Naive B cell (primary cell): ENCODE data around the gene SLC24A3. TPM values are rescaled to one million over a fixed set of nuclear protein-coding genes. Genes with fewer than 3 reads are reported as not detected.

Source experiments
- ATAC-seq, 2 donors: fragments of 150-1000 bp; cut with Tn5 transposase; 2 replicates each; pipeline ENCODE4 v1.10.0; 2021; ENCODE audit warnings: low read depth in 2 of 2, mild to moderate bottlenecking in 2 of 2, moderate library complexity in 2 of 2
- DNase-seq: peaks from one replicate; pipeline ENCODE4 v3.0.0; 2022
- H3K27ac Mint-ChIP-seq, 6 donors: one replicate each; pipeline ENCODE4 v1.8.0; 2020 to 2022; ENCODE audit warnings: mild to moderate bottlenecking in 6 of 6, mixed read lengths in 6 of 6, moderate library complexity in 5 of 6, inconsistent platforms in 2 of 6
- H3K27me3 Mint-ChIP-seq, 3 donors: one replicate each; pipeline ENCODE4 v1.8.0; 2021 to 2022; ENCODE audit warnings: mixed read lengths in 3 of 3, mild to moderate bottlenecking in 1 of 3
- H3K36me3 Mint-ChIP-seq, 2 donors: one replicate each; pipeline ENCODE4 v1.8.0; 2020 to 2022; ENCODE audit warnings: mixed read lengths in 2 of 2, inconsistent platforms in 1 of 2, mild to moderate bottlenecking in 1 of 2
- H3K4me1 Mint-ChIP-seq, 3 donors: one replicate each; pipeline ENCODE4 v1.8.0; 2020 to 2022; ENCODE audit warnings: mixed read lengths in 3 of 3, inconsistent platforms in 1 of 3, mild to moderate bottlenecking in 1 of 3, moderate library complexity in 1 of 3
- H3K4me3 Mint-ChIP-seq, 8 donors: one replicate each; pipeline ENCODE4 v1.8.0; 2020 to 2022; ENCODE audit warnings: mild to moderate bottlenecking in 8 of 8, mixed read lengths in 8 of 8, moderate library complexity in 8 of 8, inconsistent platforms in 2 of 8
- H3K9me3 Mint-ChIP-seq, 7 donors: one replicate each; pipeline ENCODE4 v1.8.0; 2020 to 2022; ENCODE audit warnings: mixed read lengths in 7 of 7, mild to moderate bottlenecking in 5 of 7, inconsistent platforms in 2 of 7, moderate library complexity in 1 of 7
- polyA plus RNA-seq, 6 donors: library from polyadenylated mRNA; unstranded; fragments of 300-500 nt; fragmentation: Illumina TruSeq; gene quantifications; one replicate each; pipeline ENCODE4 v1.2.3, GENCODE V29; 2021; ENCODE audit warnings: low read depth in 6 of 6

Gene SLC24A3
- polyA plus RNA-seq, 6 donors from 2014 or later, result 0.09 to 0.13 TPM; not detected in 4

DNA sequence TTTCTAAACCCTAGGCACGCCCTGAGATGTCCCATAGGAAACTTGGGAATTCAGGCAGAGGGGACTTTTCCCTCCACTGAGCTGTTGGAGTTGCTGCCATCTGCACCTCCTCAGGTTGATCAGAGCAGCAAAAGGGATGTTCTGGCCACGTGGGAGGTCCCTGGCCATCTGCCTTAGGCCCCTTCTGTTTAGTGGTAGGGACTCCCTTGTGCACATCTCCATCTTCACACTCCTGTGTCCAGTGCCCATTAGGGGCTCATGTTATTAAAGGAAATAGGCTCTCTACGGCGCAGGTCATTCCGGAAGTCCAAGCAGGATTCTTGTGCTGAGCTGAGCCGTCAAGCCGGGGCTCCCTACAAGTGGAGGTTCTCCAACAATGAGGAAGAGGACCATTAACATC is 307.8 kb downstream of the SLC24A3 start:
- no peaks in the 10 kb centered on the region for H3K4me1 Mint-ChIP-seq
- peak overlapping the region in 1 of 8 donors; percentile 42 for H3K4me3 Mint-ChIP-seq
- H3K27me3 Mint-ChIP-seq, result peaks cover 13 to 23% (median 18%) of the 10 kb centered on the region in 3 donors
- no peak for DNase-seq
- H3K9me3 Mint-ChIP-seq, result peaks cover 0 to 7% (median 0%) of the 10 kb centered on the region in 7 donors
- no peaks in the 10 kb centered on the region for H3K36me3 Mint-ChIP-seq
- H3K27ac Mint-ChIP-seq, result no peak overlapping the region
- no peak for ATAC-seq

DNA sequence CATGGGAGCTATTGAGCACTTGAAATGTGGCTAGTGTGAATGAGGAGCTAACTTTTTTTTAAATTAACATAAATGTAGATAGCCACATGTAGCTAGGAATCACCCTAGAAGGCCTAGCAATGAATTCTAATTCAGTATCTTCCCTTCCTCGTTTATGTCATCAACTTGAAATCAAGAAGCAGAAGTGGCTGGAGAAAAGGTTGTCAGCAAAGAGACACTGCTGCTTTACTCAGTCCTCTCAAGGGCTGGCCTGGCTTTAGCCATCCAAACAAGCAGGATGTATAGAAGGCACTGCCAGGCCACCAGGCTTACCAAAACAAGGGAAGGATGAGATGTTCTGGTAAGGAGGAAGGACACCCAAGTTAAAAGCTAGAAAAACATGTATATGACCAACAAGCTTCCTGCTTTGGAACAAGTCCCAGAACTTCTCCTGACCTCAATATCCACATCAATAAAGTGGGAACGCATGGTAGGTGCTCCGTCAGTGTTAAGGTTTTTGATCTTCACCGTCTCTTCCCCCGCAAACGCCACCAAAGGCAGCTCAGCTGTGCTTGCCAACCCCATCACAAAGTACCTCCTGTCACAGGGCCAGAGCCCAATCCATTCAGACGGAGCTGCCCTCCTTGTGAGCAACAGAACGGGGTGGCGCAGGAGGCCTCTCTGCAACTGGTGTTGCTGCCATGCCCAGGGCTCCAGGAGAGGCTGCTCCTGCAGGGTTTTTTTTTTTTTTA is 309.8 kb downstream of the SLC24A3 start:
- no peak overlapping the region for H3K27ac Mint-ChIP-seq
- H3K4me3 Mint-ChIP-seq, result no peak overlapping the region
- no peaks in the 10 kb centered on the region for H3K4me1 Mint-ChIP-seq

DNA sequence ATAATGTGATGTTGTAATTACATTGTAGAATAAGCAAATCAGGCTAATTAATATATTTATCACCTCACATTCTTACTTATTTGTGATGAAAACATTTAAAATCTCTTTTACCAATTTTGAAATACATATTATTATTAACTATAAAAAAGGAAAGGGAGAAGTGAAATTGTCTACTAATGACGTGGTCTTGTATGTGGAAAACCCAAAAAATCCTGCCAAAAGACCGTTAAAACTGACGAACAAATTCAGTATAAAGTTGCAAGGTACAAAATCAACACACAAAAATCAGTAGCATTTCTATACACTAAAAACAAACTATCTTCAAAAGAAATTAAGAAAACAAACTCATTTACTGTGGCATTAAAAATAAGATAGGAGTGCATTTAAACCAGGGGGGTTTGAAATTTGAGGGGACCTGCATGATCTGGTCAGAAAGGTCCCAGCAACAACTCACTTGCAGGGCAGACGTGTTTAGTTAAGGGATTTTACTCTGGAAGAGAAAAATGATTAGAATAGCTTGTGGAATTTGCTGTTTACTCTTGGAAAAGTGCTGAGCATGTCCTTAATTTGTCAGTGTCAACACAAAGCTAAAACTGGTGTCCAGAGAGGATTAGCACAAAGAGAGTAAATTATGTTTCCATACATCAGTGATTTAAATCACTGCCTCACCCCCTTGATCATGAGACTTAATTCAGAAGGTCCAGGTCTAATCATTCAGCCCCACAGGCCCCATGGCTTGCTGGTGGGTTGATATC is 310.6 kb downstream of the SLC24A3 start:
- no peak for DNase-seq
- Mint-ChIP-seq H3K36me3 (no peaks in the 10 kb centered on the region), H3K9me3 (peaks cover 0 to 4% (median 0%) of the 10 kb centered on the region in 7 donors), H3K27me3 (peaks cover 13 to 39% (median 30%) of the 10 kb centered on the region in 3 donors), H3K27ac (no peak overlapping the region), H3K4me3 (no peak overlapping the region), H3K4me1 (no peaks in the 10 kb centered on the region)
- ATAC-seq, result no peak

More for the DNA sequence above, 309.8 kb downstream of the SLC24A3 start:
- H3K36me3 Mint-ChIP-seq, result no peaks in the 10 kb centered on the region
- DNase-seq (no peak), ATAC-seq (no peak)
- H3K9me3 Mint-ChIP-seq, result peaks cover 0 to 4% (median 0%) of the 10 kb centered on the region in 7 donors
- peaks cover 13 to 38% (median 29%) of the 10 kb centered on the region in 3 donors for H3K27me3 Mint-ChIP-seq

DNA sequence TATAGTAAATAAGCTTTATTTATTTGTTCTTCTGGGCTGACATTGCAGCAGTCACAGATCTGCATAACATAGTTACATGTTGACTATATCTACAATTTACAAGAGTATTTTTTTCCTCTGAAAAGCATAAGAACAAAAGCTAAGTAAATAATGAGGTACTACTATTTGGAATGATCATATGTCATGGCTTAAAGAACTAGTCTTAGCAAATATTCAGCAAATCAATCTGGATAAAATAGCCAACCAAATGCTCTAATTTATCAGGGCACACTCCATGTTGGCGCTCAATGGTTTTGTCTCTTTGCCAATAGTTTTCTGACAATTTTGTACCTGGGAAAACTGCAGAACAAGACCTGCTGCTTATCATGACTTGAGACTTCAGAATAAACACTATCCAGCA is 312.2 kb downstream of the SLC24A3 start:
- peaks cover 12 to 37% (median 34%) of the 10 kb centered on the region in 3 donors for H3K27me3 Mint-ChIP-seq

DNA sequence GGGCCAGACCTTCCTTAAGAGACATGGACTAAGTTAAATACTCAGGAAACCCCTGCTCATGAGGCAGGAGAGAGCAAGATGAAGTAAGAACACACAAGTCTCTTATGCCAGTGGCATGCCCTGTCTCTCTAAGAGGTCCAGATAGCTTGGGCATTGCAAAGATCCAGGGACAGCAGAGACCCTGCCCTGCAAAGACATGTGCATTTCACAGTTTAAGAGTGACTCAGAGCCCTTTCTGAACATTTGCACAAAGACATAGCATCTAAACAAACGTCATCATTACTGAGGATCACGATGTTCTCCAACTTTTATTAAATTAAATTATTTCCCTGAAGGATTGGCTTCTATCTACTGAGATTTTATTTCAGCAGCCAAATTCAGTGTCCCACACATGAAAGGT is 315.1 kb downstream of the SLC24A3 start:
- no peaks in the 10 kb centered on the region for H3K36me3 Mint-ChIP-seq
- H3K9me3 Mint-ChIP-seq, result peaks cover 0 to 7% (median 0%) of the 10 kb centered on the region in 7 donors
- H3K27ac Mint-ChIP-seq, result no peak overlapping the region
- DNase-seq, result no peak
- no peak overlapping the region for H3K4me3 Mint-ChIP-seq
- peaks cover 13 to 31% (median 27%) of the 10 kb centered on the region in 3 donors for H3K27me3 Mint-ChIP-seq
- no peak for ATAC-seq
- H3K4me1 Mint-ChIP-seq, result no peaks in the 10 kb centered on the region

More for the DNA sequence above, 312.2 kb downstream of the SLC24A3 start:
- no peak overlapping the region for H3K4me3 Mint-ChIP-seq
- H3K36me3 Mint-ChIP-seq, result no peaks in the 10 kb centered on the region
- ATAC-seq (no peak), DNase-seq (no peak)
- H3K9me3 Mint-ChIP-seq, result peaks cover 0 to 7% (median 0%) of the 10 kb centered on the region in 7 donors
- H3K4me1 Mint-ChIP-seq, result no peaks in the 10 kb centered on the region
- H3K27ac Mint-ChIP-seq, result no peak overlapping the region

DNA sequence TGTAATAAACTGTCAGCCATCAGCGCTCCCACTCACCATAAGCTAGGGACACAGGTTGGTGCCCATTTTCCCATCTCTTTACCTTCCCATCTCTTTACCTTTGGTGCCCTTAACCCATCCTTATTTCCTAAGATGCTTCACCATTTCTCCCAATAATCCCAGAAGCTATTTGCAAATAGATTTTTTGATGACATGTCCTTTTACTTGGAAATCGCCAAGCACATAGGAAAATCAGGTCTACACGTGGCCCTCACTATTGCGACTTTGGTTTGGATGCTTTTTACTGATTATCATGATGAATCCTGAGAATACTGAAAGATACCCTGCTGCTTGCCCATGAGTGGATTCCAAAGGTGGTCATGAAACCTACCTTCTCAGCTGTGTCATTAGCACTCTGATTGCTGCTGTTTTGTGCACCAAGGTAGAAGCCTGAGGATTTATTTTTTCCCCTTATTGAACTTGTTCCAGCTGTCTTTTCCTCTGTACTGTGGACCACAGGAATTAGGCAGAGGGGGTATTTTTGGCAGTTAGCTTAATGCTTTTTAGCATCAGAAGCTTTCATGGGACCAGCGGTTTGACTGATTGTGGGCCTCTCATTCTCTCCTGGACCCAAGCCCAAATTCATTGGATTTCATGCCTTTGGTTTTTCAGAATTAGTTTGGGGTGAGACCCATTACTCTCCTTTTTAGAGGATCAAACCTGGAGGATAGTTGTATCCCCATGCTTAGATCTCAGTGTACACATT is 316.0 kb downstream of the SLC24A3 start:
- no peak overlapping the region for H3K4me3 Mint-ChIP-seq
- H3K27me3 Mint-ChIP-seq, result peaks cover 13 to 31% (median 28%) of the 10 kb centered on the region in 3 donors
- peaks cover 0 to 7% (median 0%) of the 10 kb centered on the region in 7 donors for H3K9me3 Mint-ChIP-seq
- H3K4me1 Mint-ChIP-seq, result no peaks in the 10 kb centered on the region
- H3K27ac Mint-ChIP-seq, result no peak overlapping the region
- DNase-seq (no peak), ATAC-seq (no peak)
- no peaks in the 10 kb centered on the region for H3K36me3 Mint-ChIP-seq

DNA sequence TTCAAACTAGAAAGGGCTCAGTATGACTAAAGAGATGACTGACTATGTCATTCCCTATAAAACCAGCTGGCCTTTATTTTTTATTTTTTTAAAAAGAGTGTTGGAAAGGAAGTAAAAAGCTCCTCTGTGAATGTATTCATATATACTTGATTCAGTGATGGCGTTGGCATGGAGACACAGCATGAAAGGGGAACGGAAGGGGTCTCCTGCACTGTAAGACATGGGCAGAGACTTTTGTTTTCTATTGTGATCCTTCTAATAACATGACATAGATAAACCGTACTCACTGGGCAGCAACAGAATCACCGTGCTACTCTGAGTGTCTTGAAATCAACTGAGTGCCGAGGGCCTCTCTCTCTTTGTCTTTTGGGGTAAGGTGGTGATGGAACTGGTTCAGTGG is 317.6 kb downstream of the SLC24A3 start:
- DNase-seq, result no peak
- Mint-ChIP-seq H3K27me3 (peaks cover 9 to 29% (median 22%) of the 10 kb centered on the region in 3 donors), H3K4me3 (no peak overlapping the region), H3K9me3 (peaks cover 0 to 7% (median 2%) of the 10 kb centered on the region in 7 donors), H3K36me3 (no peaks in the 10 kb centered on the region), H3K4me1 (no peaks in the 10 kb centered on the region), H3K27ac (no peak overlapping the region)
- ATAC-seq, result no peak

DNA sequence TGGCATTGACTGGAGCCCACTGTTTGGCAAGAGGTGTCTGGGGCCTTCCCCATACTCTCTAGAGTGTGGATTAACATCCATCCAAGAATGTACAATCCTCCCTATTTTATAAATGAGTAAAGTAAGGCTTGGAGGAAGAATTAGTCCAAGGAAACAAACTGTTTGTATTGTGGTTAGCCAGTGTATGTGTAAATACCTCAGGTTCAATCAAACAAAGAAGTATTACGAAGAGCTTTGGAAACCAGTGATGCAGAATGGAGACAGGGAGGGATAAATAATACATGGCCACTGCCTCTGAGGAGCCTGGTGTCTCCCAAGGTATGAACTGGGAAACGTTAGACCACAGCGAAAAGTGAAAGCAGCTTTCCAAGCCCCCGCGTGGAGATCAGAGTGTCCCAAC is 319.0 kb downstream of the SLC24A3 start:
- Mint-ChIP-seq H3K4me1 (no peaks in the 10 kb centered on the region), H3K27me3 (peaks cover 9 to 20% (median 18%) of the 10 kb centered on the region in 3 donors), H3K4me3 (no peak overlapping the region), H3K36me3 (no peaks in the 10 kb centered on the region), H3K27ac (no peak overlapping the region), H3K9me3 (peaks cover 0 to 15% (median 3%) of the 10 kb centered on the region in 7 donors)
- DNase-seq, result no peak
- ATAC-seq, result no peak

DNA sequence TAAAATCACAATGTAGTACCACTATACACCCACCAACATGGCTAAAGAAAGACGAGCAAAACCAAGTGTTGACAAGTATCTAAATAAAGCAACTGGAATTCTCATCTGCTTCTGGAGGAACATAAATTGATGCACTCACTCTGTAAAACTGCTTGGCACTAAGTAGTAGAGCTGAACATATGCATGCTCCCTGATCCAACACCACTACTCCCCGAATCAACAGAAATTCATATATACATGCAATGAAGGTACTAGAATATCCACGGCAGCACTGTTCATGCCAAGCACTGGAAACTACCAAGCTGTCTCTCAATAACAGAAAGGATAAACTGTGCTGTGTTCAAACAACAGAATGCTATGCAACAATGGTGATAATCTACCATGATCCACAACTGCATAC is 326.1 kb downstream of the SLC24A3 start:
- H3K27me3 Mint-ChIP-seq, result peaks cover 0 to 6% (median 0%) of the 10 kb centered on the region in 3 donors
- DNase-seq (no peak), ATAC-seq (no peak)
- H3K27ac Mint-ChIP-seq, result no peak overlapping the region
- no peak overlapping the region for H3K4me3 Mint-ChIP-seq
- no peaks in the 10 kb centered on the region for H3K4me1 Mint-ChIP-seq
- H3K36me3 Mint-ChIP-seq, result no peaks in the 10 kb centered on the region
- peaks cover 0 to 15% (median 2%) of the 10 kb centered on the region in 7 donors for H3K9me3 Mint-ChIP-seq

DNA sequence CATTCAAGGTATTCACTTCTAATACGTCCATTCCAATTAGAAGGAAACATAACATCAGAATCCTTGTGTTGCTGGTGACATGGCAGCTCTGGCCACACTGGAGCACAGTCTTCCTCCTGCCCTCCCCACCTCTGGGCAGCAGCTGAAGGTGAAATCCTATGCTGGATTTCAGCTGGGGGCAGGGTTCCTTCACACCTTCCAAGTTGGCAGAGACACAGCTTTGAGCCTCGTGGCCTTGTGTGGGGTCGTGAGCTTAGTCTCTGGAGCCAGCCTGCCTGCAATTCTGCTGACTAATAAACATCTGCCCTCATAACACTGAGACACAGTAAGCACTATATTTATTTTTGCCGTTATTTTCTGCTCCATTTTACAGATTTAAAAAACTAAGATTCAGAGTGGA is 326.7 kb downstream of the SLC24A3 start:
- Mint-ChIP-seq H3K4me1 (no peaks in the 10 kb centered on the region), H3K36me3 (no peaks in the 10 kb centered on the region), H3K9me3 (peaks cover 0 to 15% (median 2%) of the 10 kb centered on the region in 7 donors), H3K4me3 (no peak overlapping the region), H3K27ac (no peak overlapping the region), H3K27me3 (peaks cover 0 to 6% (median 0%) of the 10 kb centered on the region in 3 donors)
- DNase-seq, result no peak
- ATAC-seq, result no peak

DNA sequence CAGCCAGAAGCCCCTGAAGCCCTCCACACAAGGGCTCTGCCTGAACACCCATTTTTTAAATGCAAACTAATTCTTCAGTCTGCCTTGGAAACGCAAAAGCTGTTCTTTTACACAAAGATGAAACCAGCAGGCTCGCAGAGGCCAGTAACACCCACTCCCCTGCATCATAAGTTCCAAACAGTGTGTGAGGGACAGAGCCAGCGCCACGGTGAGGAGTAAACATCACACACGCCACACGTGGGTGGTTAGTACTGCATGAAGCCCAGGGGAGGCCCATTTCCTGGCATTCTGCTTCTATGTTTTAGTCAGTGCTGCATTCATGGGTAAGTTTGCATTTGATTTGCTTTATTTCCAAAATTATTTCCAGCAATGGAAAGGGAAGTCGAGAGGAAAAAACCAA is 327.9 kb downstream of the SLC24A3 start:
- Mint-ChIP-seq H3K9me3 (peaks cover 0 to 8% (median 2%) of the 10 kb centered on the region in 7 donors), H3K4me3 (no peak overlapping the region), H3K4me1 (no peaks in the 10 kb centered on the region), H3K27me3 (peaks cover 0 to 12% (median 0%) of the 10 kb centered on the region in 3 donors), H3K27ac (no peak overlapping the region), H3K36me3 (no peaks in the 10 kb centered on the region)
- no peak for ATAC-seq
- no peak for DNase-seq

DNA sequence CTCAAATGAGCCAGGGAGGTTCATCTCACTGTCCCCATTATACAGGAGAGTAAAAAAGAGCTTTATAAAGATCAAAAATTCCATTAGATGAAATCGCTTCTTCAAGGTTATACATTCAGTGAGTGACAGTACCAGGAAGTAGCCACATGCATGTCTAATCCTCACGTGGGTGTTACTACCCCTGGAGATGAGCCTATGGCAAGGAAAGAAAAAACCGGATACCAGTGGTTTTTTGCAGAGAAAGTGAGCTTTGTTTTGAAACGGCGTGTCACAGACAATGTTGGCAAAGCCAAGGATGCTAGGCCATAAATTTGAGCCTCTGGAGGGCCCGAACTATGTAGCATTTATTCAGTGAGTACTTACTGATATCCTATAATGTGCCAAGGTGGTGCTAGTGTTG is 330.7 kb downstream of the SLC24A3 start:
- peaks cover 0 to 12% (median 6%) of the 10 kb centered on the region in 3 donors for H3K27me3 Mint-ChIP-seq
- no peaks in the 10 kb centered on the region for H3K36me3 Mint-ChIP-seq
- H3K27ac Mint-ChIP-seq, result no peak overlapping the region
- no peak for ATAC-seq
- H3K4me1 Mint-ChIP-seq, result no peaks in the 10 kb centered on the region
- DNase-seq, result no peak
- no peak overlapping the region for H3K4me3 Mint-ChIP-seq
- no peaks in the 10 kb centered on the region for H3K9me3 Mint-ChIP-seq

DNA sequence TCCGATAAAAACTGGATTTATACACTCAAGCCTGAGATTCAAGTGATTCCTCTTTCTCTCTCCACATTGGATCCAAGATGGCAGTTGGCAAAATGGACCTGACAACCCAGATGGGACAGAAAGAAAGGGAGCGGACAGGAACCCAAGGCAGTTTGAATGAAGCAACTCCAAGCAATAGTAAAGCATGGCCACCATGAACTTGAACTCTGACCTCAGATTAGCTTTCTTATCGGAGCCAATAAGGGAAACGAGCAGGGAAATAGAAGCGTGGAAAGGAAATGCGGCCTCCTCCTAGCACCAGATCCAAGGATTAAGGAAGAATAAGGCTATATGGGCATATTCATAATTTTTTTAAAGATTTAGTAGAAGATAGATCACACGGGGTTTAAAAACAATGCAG is 332.2 kb downstream of the SLC24A3 start:
- Mint-ChIP-seq H3K36me3 (no peaks in the 10 kb centered on the region), H3K4me1 (no peaks in the 10 kb centered on the region), H3K4me3 (no peak overlapping the region), H3K27me3 (peaks cover 0 to 6% (median 6%) of the 10 kb centered on the region in 3 donors), H3K27ac (no peak overlapping the region), H3K9me3 (no peaks in the 10 kb centered on the region)
- ATAC-seq (no peak), DNase-seq (no peak)
